DND-41 (cell line): ENCODE results near the gene IQSEC1.
A peak's percentile ranks its signal among the peaks of the same experiment; 100 is the strongest.

Source experiments
- ATAC-seq: fragments of 200-7000 bp; cut with Tn5 transposase; 3 replicates; pipeline ENCODE4 v1.9.1; 2021; ENCODE audit warnings: low read depth; ENCODE audit not compliant: insufficient read depth
- DNase-seq: peaks from one replicate; pipeline ENCODE4 v3.0.0-alpha.2; 2020
- H2AFZ ChIP-seq: 2 replicates; pipeline ENCODE4 v1.6.0; 2012; ENCODE audit warnings: low read depth, low read length
- H3K27ac ChIP-seq: 2 replicates; pipeline ENCODE4 v1.5.1; 2012; ENCODE audit warnings: low read length, inconsistent platforms
- H3K27me3 ChIP-seq: fragments of 200-600 bp; sonication (generic); 2 replicates; pipeline ENCODE4 v1.6.0; 2012; ENCODE audit warnings: low read length, mild to moderate bottlenecking, inconsistent platforms; ENCODE audit not compliant: insufficient read depth, poor library complexity
- H3K36me3 ChIP-seq: 2 replicates; pipeline ENCODE4 v1.5.1; 2012; ENCODE audit warnings: low read length, inconsistent platforms; ENCODE audit not compliant: insufficient read depth
- H3K4me1 ChIP-seq: 2 replicates; pipeline ENCODE4 v1.5.1; 2012; ENCODE audit warnings: mild to moderate bottlenecking, low read length; ENCODE audit not compliant: insufficient read depth
- H3K4me2 ChIP-seq: 2 replicates; pipeline ENCODE4 v1.6.0; 2012; ENCODE audit warnings: mild to moderate bottlenecking, moderate library complexity, low read length, inconsistent platforms; ENCODE audit not compliant: insufficient read depth
- H3K4me3 ChIP-seq, 2 experiments: fragments of 200-600 bp in 1 of 2; shearing (Covaris generic) in 1 of 2; 2 replicates each; pipeline ENCODE4 v1.5.1; 2012 to 2016; ENCODE audit warnings: inconsistent platforms in 2 of 2, low read length in 2 of 2, mild to moderate bottlenecking in 2 of 2, low read depth in 1 of 2, moderate library complexity in 1 of 2
- H3K79me2 ChIP-seq: 2 replicates; pipeline ENCODE4 v1.6.0; 2012; ENCODE audit warnings: low read length, inconsistent platforms; ENCODE audit not compliant: insufficient read depth
- H3K9ac ChIP-seq: 2 replicates; pipeline ENCODE4 v1.6.0; 2012; ENCODE audit warnings: low read depth, mild to moderate bottlenecking, inconsistent platforms, low read length, moderate library complexity
- H3K9me3 ChIP-seq: 2 replicates; pipeline ENCODE4 v1.5.1; 2012; ENCODE audit warnings: low read length, moderate library complexity, mild to moderate bottlenecking, inconsistent platforms; ENCODE audit not compliant: insufficient read depth, severe bottlenecking
- H4K20me1 ChIP-seq: 2 replicates; pipeline ENCODE4 v1.6.0; 2012; ENCODE audit warnings: low read length; ENCODE audit not compliant: insufficient read depth
- EZH2 ChIP-seq: IDR thresholded peaks from 3 replicates; pipeline ENCODE4 v1.6.1; 2012; ENCODE audit warnings: borderline replicate concordance, low read depth, mild to moderate bottlenecking, moderate library complexity, low read length, inconsistent platforms; ENCODE audit not compliant: severe bottlenecking
- TF ChIP-seq, protein P1 (sequence below): IDR thresholded peaks from 2 replicates; pipeline ENCODE4 v1.5.1; 2012; ENCODE audit warnings: borderline replicate concordance, low read length, moderate library complexity, mild to moderate bottlenecking; ENCODE audit not compliant: poor library complexity, severe bottlenecking; ENCODE audit errors: extremely low read depth

IQSEC1 gene

DNA sequence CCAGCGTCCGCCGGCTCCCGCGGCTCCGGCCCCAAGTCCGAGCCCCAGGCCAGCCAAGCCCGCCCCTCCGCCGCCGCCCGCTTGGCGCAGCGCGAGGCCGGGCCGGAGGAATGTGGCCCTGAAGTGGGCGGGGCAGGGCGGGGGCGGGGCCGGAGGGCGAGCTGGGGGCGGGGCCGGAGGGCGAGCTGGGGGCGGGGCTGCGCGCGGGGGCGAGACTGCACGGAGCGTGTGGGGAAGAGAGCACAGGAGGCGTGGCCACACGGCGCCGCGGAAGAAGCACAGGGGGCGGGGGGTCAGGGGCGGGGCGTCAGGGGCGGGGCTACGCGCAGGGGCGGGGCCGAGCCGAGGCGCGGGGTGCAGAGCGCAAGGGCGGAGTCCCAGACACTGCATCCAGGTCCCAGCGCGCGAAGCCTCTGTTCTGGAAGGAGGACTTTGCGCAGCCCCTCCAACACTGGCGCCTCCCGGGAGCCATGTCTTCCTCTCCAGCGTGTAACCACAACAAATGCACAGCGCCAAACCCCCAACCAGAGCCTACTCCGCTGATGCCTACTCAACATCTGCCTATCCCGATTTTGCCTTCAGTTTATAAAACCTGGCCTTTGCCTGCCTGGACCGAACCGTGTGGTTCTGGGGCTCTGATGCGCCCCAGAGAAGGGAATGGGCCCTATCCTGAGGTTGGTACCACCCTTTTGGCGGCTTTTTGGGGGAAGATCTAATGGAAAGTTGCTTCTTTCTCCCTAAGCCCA, 105.5 kb downstream of the IQSEC1 start:
- H3K9ac ChIP-seq: peak overlapping the region; percentile 71
- peak overlapping the region; percentile 93 for H3K4me2 ChIP-seq
- peak overlapping the region; percentile 46 to 64; a peak in 3 of 4 replicates for H3K4me3 ChIP-seq
- no peaks in the 10 kb centered on the region for H3K9me3 ChIP-seq
- peak overlapping the region; percentile 72 for H3K27ac ChIP-seq
- H3K4me1 ChIP-seq: peaks cover 33% of the 10 kb centered on the region
- DNase-seq (peak; percentile 94), ATAC-seq (peak; percentile 92)
- no peaks in the 10 kb centered on the region for H3K36me3 ChIP-seq
- no peaks in the 10 kb centered on the region for H3K27me3 ChIP-seq
- no peak for TF ChIP-seq EZH2
- TF ChIP-seq, protein P1, sequence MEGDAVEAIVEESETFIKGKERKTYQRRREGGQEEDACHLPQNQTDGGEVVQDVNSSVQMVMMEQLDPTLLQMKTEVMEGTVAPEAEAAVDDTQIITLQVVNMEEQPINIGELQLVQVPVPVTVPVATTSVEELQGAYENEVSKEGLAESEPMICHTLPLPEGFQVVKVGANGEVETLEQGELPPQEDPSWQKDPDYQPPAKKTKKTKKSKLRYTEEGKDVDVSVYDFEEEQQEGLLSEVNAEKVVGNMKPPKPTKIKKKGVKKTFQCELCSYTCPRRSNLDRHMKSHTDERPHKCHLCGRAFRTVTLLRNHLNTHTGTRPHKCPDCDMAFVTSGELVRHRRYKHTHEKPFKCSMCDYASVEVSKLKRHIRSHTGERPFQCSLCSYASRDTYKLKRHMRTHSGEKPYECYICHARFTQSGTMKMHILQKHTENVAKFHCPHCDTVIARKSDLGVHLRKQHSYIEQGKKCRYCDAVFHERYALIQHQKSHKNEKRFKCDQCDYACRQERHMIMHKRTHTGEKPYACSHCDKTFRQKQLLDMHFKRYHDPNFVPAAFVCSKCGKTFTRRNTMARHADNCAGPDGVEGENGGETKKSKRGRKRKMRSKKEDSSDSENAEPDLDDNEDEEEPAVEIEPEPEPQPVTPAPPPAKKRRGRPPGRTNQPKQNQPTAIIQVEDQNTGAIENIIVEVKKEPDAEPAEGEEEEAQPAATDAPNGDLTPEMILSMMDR: no peak
- peaks cover 31% of the 10 kb centered on the region for H4K20me1 ChIP-seq
- peaks cover 35% of the 10 kb centered on the region for H3K79me2 ChIP-seq
- peak overlapping the region; percentile 89 for H2AFZ ChIP-seq

DNA sequence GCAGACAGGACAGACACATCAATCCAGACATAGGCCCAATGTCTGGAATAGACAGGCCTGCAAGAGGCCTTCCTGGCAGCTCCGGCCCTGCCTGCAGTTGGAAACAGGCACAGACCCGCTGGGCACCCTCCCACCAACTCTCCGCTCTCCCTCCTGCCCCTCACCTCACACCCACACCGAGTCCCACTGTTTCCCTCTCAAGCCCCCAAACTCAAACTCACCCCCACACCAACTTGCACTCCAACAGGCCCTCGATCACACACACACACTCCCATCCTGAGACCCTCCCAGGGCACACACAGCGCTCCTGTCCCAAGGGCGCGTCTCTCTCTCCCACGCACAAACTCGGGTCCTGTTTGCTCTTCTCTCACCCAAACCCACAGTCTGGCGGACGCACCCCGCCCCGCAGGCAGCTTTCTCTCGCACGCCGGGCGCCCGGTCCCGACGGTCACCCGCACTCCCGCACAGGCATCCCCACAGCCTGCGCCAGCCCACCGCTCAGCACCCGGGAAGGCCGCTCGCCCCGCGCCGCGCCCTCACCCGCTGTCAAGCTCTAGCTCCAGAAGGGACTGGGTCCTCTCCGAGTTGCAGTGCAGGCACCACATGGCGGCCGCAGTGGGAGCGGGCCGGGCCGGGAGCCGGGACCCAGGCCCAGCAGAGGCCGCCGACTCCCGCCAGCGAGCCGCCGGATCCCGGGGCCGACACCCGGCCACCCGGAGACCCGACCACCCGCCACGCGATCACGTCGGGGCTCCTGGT, 106.2 kb downstream of the IQSEC1 start:
- peak; percentile 37 for ATAC-seq
- Histone ChIP-seq H3K9me3 (no peaks in the 10 kb centered on the region), H2AFZ (peak overlapping the region; percentile 65), H4K20me1 (peaks cover 36% of the 10 kb centered on the region), H3K79me2 (peaks cover 35% of the 10 kb centered on the region), H3K27ac (peak overlapping the region; percentile 28; the same call in 1 of the 2 replicates), H3K4me2 (peak overlapping the region; percentile 87), H3K36me3 (no peaks in the 10 kb centered on the region), H3K27me3 (no peaks in the 10 kb centered on the region), H3K4me1 (peaks cover 33% of the 10 kb centered on the region), H3K4me3 (peak overlapping the region; percentile 46 to 64; a peak in 3 of 4 replicates), H3K9ac (peak overlapping the region; percentile 71)
- DNase-seq: peak; percentile 43
- TF ChIP-seq EZH2: no peak
- TF ChIP-seq, protein P1: no peak

DNA sequence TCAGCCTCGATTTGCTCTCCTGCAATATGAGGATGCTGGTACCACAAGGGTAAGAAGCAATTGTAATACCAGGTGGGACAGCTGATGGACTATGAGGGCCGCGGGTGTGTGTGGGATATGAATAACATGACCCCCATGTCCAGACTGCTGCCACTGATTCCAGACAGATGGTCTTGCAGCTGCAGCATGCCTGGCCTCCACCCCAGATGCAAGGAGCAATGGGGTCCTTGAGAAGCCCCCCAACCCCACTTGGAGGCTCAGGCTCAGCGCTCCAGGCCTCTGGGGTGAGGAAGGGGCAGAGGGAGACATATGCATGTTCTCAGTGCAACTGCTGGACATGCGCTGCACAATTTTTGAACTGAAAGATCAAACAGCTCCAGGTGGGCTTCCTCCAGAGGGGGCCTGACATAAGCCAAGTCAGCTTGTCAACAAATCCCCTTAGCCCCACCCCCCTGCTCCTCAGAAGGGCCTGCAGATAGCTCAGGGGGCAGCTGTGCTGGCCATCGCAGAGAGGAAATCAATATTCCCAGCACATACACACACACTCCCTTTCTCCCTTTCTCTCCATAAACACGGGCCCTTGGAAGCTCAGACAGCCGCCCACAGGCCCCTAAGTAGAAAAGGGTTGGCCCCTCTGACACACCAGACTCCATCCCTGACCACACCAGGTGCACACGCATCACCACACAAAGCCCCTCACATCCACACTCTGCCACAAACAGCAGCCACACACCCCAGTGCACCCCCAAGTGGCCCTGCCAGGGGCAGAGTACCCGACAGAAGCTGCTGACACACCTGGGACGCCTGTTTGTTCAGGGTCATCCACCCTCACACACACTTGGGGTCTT, 107.0 kb downstream of the IQSEC1 start:
- H3K27ac ChIP-seq: no peak overlapping the region
- H3K4me3 ChIP-seq: peak overlapping the region in 1 of 2 experiments; percentile 64; a peak in 3 of 4 replicates
- ATAC-seq (no peak), DNase-seq (peak; percentile 34)
- H3K79me2 ChIP-seq: peaks cover 40% of the 10 kb centered on the region
- peaks cover 40% of the 10 kb centered on the region for H4K20me1 ChIP-seq
- no peaks in the 10 kb centered on the region for H3K36me3 ChIP-seq
- peak overlapping the region; percentile 87 for H3K4me2 ChIP-seq
- H3K4me1 ChIP-seq: peaks cover 33% of the 10 kb centered on the region
- no peaks in the 10 kb centered on the region for H3K27me3 ChIP-seq
- no peak overlapping the region for H2AFZ ChIP-seq
- no peaks in the 10 kb centered on the region for H3K9me3 ChIP-seq
- no peak for TF ChIP-seq EZH2
- TF ChIP-seq, protein P1: peak; percentile 9
- peak overlapping the region; percentile 71 for H3K9ac ChIP-seq
